ENCODE data around the gene NHEJ1. TPM values are rescaled to one million over a fixed set of nuclear protein-coding genes. Genes with fewer than 3 reads are reported as not detected.
A peak's percentile ranks its signal among the peaks of the same experiment; 100 is the strongest.

Gene NHEJ1
- total and polyA plus RNA-seq, 2 of the 13 experiments (the other 11 are each of a cell fraction or from before 2014, with no cell fraction given) = 30.0 to 30.7 TPM

- TF ChIP-seq PAF1 (CRISPR knock-in tag; IDR thresholded peaks at IDR 0.05) (0 out of 2 replicates have a peak, but pooled peaks have one; percentile 66), SAP130 (CRISPR knock-in tag; IDR thresholded peaks at IDR 0.05; ENCODE audit: low read depth) (peak; percentile 85), TP53 (CRISPR knock-in tag; conservative IDR thresholded peaks at IDR 0.05) (no peak), THAP9 (CRISPR knock-in tag; IDR thresholded peaks at IDR 0.05; ENCODE audit: borderline replicate concordance) (peak; percentile 44; the same call in 1 of the 2 replicates), ZNF576 (CRISPR knock-in tag; IDR thresholded peaks at IDR 0.05) (no peak), NFYC (CRISPR knock-in tag; IDR thresholded peaks at IDR 0.05) (no peak; the same call in 1 of the 2 replicates), ZNF562 (CRISPR knock-in tag; IDR thresholded peaks at IDR 0.05; ENCODE audit: borderline replicate concordance) (no peak), ZBTB3 (CRISPR knock-in tag; IDR thresholded peaks at IDR 0.05; ENCODE audit: borderline replicate concordance, low read depth) (0 out of 2 replicates have a peak, but pooled peaks have one; percentile 74), ZNF678 (CRISPR knock-in tag; IDR thresholded peaks at IDR 0.05) (0 out of 2 replicates have a peak, but pooled peaks have one; percentile 36), BCL6 (CRISPR knock-in tag; IDR thresholded peaks at IDR 0.05) (no peak; the same call in 1 of the 2 replicates), KLF15 (CRISPR knock-in tag; IDR thresholded peaks at IDR 0.05; ENCODE audit: borderline replicate concordance) (no peak), GMEB1 (CRISPR knock-in tag; IDR thresholded peaks at IDR 0.05; ENCODE audit: borderline replicate concordance) (peak; percentile 96), CBX1 (IDR thresholded peaks at IDR 0.05; ENCODE audit: low read depth) (no peak), POLR2AphosphoS2 (IDR thresholded peaks at IDR 0.05; ENCODE audit: low read depth, low read length) (peak; percentile 79), FLYWCH1 (CRISPR knock-in tag; IDR thresholded peaks at IDR 0.05) (no peak), RCOR2 (CRISPR knock-in tag; IDR thresholded peaks at IDR 0.05) (no peak), XRCC5 (optimal IDR thresholded peaks at IDR 0.05; ENCODE audit: low read length) (peak; percentile 89)
- TF ChIP-seq, protein P1, sequence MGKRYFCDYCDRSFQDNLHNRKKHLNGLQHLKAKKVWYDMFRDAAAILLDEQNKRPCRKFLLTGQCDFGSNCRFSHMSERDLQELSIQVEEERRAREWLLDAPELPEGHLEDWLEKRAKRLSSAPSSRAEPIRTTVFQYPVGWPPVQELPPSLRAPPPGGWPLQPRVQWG (CRISPR knock-in tag; IDR thresholded peaks at IDR 0.05; ENCODE audit: borderline replicate concordance, low read depth) = no peak
- TF ChIP-seq, protein P2, sequence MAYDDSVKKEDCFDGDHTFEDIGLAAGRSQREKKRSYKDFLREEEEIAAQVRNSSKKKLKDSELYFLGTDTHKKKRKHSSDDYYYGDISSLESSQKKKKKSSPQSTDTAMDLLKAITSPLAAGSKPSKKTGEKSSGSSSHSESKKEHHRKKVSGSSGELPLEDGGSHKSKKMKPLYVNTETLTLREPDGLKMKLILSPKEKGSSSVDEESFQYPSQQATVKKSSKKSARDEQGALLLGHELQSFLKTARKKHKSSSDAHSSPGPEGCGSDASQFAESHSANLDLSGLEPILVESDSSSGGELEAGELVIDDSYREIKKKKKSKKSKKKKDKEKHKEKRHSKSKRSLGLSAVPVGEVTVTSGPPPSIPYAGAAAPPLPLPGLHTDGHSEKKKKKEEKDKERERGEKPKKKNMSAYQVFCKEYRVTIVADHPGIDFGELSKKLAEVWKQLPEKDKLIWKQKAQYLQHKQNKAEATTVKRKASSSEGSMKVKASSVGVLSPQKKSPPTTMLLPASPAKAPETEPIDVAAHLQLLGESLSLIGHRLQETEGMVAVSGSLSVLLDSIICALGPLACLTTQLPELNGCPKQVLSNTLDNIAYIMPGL (CRISPR knock-in tag; IDR thresholded peaks at IDR 0.05; ENCODE audit: borderline replicate concordance in 1 of 2, low read depth in 1 of 2) = peak; percentile 4 to 77; a peak in 1 of 4 replicates
- TF ChIP-seq, protein P3, sequence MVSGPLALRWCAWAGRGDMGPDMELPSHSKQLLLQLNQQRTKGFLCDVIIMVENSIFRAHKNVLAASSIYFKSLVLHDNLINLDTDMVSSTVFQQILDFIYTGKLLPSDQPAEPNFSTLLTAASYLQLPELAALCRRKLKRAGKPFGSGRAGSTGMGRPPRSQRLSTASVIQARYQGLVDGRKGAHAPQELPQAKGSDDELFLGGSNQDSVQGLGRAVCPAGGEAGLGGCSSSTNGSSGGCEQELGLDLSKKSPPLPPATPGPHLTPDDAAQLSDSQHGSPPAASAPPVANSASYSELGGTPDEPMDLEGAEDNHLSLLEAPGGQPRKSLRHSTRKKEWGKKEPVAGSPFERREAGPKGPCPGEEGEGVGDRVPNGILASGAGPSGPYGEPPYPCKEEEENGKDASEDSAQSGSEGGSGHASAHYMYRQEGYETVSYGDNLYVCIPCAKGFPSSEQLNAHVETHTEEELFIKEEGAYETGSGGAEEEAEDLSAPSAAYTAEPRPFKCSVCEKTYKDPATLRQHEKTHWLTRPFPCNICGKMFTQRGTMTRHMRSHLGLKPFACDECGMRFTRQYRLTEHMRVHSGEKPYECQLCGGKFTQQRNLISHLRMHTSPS (CRISPR knock-in tag; IDR thresholded peaks at IDR 0.05; ENCODE audit: low read depth) = no peak
Measured at GRCh38 chr2:219206328-219207133, 45.9 kb upstream of the NHEJ1 start, which contains the start of gene ZFAND2B (continued).

Data from HepG2 (cell line).